NB4 (cell line): ENCODE data around the gene CLIC3.

Source experiments
- MYC ChIP-seq: IDR thresholded peaks from 2 replicates; pipeline ENCODE4 v1.6.1; 2011; ENCODE audit warnings: low read depth, low read length
- POLR2A ChIP-seq: IDR thresholded peaks from 2 replicates; pipeline ENCODE4 v1.6.1; 2011; ENCODE audit warnings: mild to moderate bottlenecking; ENCODE audit not compliant: insufficient read length; ENCODE audit errors: extremely low read depth
- TF ChIP-seq, protein P1 (sequence below): IDR thresholded peaks from one replicate; pipeline ENCODE4 v1.5.1; 2012; ENCODE audit warnings: low read depth, low read length
- TF ChIP-seq, protein P2 (sequence below): IDR thresholded peaks from 2 replicates; pipeline ENCODE4 v1.6.1; 2011; ENCODE audit warnings: low read depth, low read length

DNA sequence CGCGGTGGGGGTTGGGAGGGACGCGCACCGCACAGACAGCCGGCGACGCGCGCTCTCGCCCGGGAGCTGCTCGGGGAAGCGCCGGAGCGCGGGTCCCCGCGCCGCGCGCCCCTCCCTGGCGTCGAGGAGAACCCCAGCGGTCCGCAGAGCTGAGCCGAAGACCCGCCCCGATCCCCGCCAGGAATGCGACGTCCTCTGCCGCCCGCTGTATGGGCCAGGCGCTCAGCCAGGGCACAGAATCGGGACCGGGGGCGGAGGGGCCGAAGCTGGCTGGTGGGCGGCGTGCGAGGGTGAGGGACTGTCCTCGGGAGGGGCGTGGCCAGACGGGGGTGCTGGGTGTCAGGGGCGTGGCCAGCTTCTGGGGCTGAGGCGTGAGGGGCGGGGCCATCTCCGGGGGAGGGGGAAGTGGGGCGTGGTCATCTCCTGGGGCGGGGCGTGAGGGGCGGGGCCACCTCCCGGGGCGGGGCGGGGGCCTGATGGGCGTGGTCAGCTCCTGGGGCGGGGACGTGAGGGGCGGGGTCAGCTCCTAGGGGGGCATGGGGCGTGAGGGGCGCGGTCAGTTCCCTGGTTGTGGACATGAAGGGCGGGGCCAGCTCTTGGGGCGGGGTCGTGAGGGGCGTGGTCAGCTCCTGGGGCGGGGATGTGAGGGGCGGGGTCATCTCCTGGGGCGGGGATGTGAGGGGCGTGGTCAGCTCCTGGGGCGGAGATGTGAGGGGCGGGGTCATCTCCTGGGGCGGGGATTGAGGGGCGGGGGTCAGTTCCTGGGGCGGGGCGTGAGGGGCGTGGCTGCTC, 18.1 kb downstream of the CLIC3 start:
- TF ChIP-seq, protein P1, sequence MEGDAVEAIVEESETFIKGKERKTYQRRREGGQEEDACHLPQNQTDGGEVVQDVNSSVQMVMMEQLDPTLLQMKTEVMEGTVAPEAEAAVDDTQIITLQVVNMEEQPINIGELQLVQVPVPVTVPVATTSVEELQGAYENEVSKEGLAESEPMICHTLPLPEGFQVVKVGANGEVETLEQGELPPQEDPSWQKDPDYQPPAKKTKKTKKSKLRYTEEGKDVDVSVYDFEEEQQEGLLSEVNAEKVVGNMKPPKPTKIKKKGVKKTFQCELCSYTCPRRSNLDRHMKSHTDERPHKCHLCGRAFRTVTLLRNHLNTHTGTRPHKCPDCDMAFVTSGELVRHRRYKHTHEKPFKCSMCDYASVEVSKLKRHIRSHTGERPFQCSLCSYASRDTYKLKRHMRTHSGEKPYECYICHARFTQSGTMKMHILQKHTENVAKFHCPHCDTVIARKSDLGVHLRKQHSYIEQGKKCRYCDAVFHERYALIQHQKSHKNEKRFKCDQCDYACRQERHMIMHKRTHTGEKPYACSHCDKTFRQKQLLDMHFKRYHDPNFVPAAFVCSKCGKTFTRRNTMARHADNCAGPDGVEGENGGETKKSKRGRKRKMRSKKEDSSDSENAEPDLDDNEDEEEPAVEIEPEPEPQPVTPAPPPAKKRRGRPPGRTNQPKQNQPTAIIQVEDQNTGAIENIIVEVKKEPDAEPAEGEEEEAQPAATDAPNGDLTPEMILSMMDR = no peak
- no peak for TF ChIP-seq POLR2A
- TF ChIP-seq, protein P2, sequence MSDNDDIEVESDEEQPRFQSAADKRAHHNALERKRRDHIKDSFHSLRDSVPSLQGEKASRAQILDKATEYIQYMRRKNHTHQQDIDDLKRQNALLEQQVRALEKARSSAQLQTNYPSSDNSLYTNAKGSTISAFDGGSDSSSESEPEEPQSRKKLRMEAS = no peak
- TF ChIP-seq MYC = no peak
